Loucy (cell line): Measurements from ENCODE around the gene COMMD8.

Source experiments
- H2AFZ ChIP-seq: fragments of 200-600 bp; sonication (generic); 2 replicates; pipeline ENCODE4 v1.6.0; 2016; ENCODE audit warnings: antibody characterized with exemption, mild to moderate bottlenecking, low read length, moderate library complexity
- H3F3A ChIP-seq: fragments of 200-600 bp; 2 replicates; pipeline ENCODE4 v1.6.0; 2016; ENCODE audit warnings: antibody characterized with exemption, low read depth, mild to moderate bottlenecking
- H3K27me3 ChIP-seq: fragments of 200-600 bp; sonication (generic); 2 replicates; pipeline ENCODE4 v1.6.1; 2014; ENCODE audit warnings: low read length, mild to moderate bottlenecking; ENCODE audit not compliant: insufficient read depth, poor library complexity, severe bottlenecking
- H3K36me3 ChIP-seq: fragments of 200-600 bp; sonication (generic); 2 replicates; pipeline ENCODE4 v1.6.1; 2016; ENCODE audit warnings: low read length; ENCODE audit not compliant: insufficient read depth
- H3K4me1 ChIP-seq: fragments of 200-600 bp; sonication (generic); 2 replicates; pipeline ENCODE4 v1.5.1; 2014; ENCODE audit warnings: low read length, mild to moderate bottlenecking; ENCODE audit not compliant: insufficient read depth, poor library complexity, severe bottlenecking
- H3K4me2 ChIP-seq: fragments of 200-600 bp; sonication (generic); 2 replicates; pipeline ENCODE4 v1.6.0; 2014; ENCODE audit warnings: antibody characterized with exemption, low read length, low read depth, mild to moderate bottlenecking; ENCODE audit not compliant: poor library complexity, severe bottlenecking
- H3K4me3 ChIP-seq: fragments of 200-600 bp; sonication (generic); 2 replicates; pipeline ENCODE4 v1.5.1; 2014; ENCODE audit warnings: low read length, mild to moderate bottlenecking, mixed read lengths; ENCODE audit not compliant: poor library complexity, severe bottlenecking
- H3K79me2 ChIP-seq: fragments of 200-600 bp; sonication (generic); 2 replicates; pipeline ENCODE4 v1.6.1; 2014; ENCODE audit warnings: low read length; ENCODE audit not compliant: insufficient read depth
- H3K9ac ChIP-seq: fragments of 200-600 bp; sonication (generic); 2 replicates; pipeline ENCODE4 v1.6.0; 2014; ENCODE audit warnings: mild to moderate bottlenecking, low read depth, low read length, moderate library complexity; ENCODE audit not compliant: poor library complexity, severe bottlenecking
- H3K9me2 ChIP-seq: fragments of 200-600 bp; sonication (generic); replicated peaks from 2 replicates; pipeline ENCODE4 v1.6.1; 2016; ENCODE audit warnings: low read depth, low read length, mixed read lengths
- H3K9me3 ChIP-seq: fragments of 200-600 bp; sonication (generic); 2 replicates; pipeline ENCODE4 v1.6.1; 2014; ENCODE audit warnings: mild to moderate bottlenecking, antibody characterized with exemption, low read length, low read depth; ENCODE audit not compliant: insufficient read depth
- H4K20me1 ChIP-seq: fragments of 200-600 bp; sonication (generic); 2 replicates; pipeline ENCODE4 v1.6.0; 2014; ENCODE audit warnings: antibody characterized with exemption, low read length, mild to moderate bottlenecking; ENCODE audit not compliant: insufficient read depth, poor library complexity, severe bottlenecking
- CTCF ChIP-seq: fragments of 200-600 bp; sonication (generic); conservative IDR thresholded peaks from 2 replicates; pipeline ENCODE4 v1.5.1; 2014; ENCODE audit warnings: mild to moderate bottlenecking, antibody characterized with exemption, low read length
- EZH2phosphoT487 ChIP-seq: fragments of 200-600 bp; IDR thresholded peaks from 2 replicates; pipeline ENCODE4 v1.6.1; 2018; ENCODE audit warnings: antibody characterized with exemption, mild to moderate bottlenecking, moderate library complexity, borderline replicate concordance

COMMD8 gene

GRCh38 chr4:47415719-47416118 is 47.8 kb downstream of the COMMD8 start:
- H3K36me3 ChIP-seq, result no peaks in the 10 kb centered on the region
- H3K4me3 ChIP-seq, result no peak overlapping the region
- no peaks in the 10 kb centered on the region for H3K27me3 ChIP-seq
- H3K9me3 ChIP-seq, result no peaks in the 10 kb centered on the region
- no peak overlapping the region for H3K4me2 ChIP-seq
- TF ChIP-seq CTCF, result no peak
- no peak for TF ChIP-seq EZH2phosphoT487
- H3K9me2 ChIP-seq, result no peaks in the 10 kb centered on the region
- H3K79me2 ChIP-seq, result no peaks in the 10 kb centered on the region
- H4K20me1 ChIP-seq, result no peaks in the 10 kb centered on the region
- H3F3A ChIP-seq, result no peaks in the 10 kb centered on the region
- H3K9ac ChIP-seq, result no peak overlapping the region
- no peak overlapping the region for H2AFZ ChIP-seq
- H3K4me1 ChIP-seq, result no peaks in the 10 kb centered on the region

GRCh38 chr4:47413521-47413920 is 50.0 kb downstream of the COMMD8 start:
- H3K27me3 ChIP-seq, result no peaks in the 10 kb centered on the region
- no peak overlapping the region for H2AFZ ChIP-seq
- H3K4me2 ChIP-seq, result no peak overlapping the region
- no peaks in the 10 kb centered on the region for H3K9me2 ChIP-seq
- no peaks in the 10 kb centered on the region for H4K20me1 ChIP-seq
- no peaks in the 10 kb centered on the region for H3K79me2 ChIP-seq
- H3K4me3 ChIP-seq, result no peak overlapping the region
- TF ChIP-seq CTCF, result no peak
- TF ChIP-seq EZH2phosphoT487, result no peak
- H3K36me3 ChIP-seq, result no peaks in the 10 kb centered on the region
- no peaks in the 10 kb centered on the region for H3F3A ChIP-seq
- H3K9ac ChIP-seq, result no peak overlapping the region
- no peaks in the 10 kb centered on the region for H3K9me3 ChIP-seq
- H3K4me1 ChIP-seq, result no peaks in the 10 kb centered on the region

GRCh38 chr4:47410271-47410670 is 53.2 kb downstream of the COMMD8 start:
- no peaks in the 10 kb centered on the region for H4K20me1 ChIP-seq
- no peaks in the 10 kb centered on the region for H3K79me2 ChIP-seq
- H3K4me3 ChIP-seq, result no peak overlapping the region
- no peaks in the 10 kb centered on the region for H3K4me1 ChIP-seq
- H3K9me3 ChIP-seq, result no peaks in the 10 kb centered on the region
- H2AFZ ChIP-seq, result no peak overlapping the region
- no peaks in the 10 kb centered on the region for H3K27me3 ChIP-seq
- no peak overlapping the region for H3K4me2 ChIP-seq
- no peak overlapping the region for H3K9ac ChIP-seq
- no peaks in the 10 kb centered on the region for H3K36me3 ChIP-seq
- TF ChIP-seq EZH2phosphoT487 (no peak), CTCF (no peak)
- H3F3A ChIP-seq, result no peaks in the 10 kb centered on the region
- no peaks in the 10 kb centered on the region for H3K9me2 ChIP-seq
